Sigmoid colon (tissue), 3 donors: ENCODE results near the gene YWHAE.

ENCODE experiments used
- POLR2A ChIP-seq, 2 donors: fragments of 450-650 bp; IDR thresholded peaks; one replicate each; pipeline ENCODE4 v1.6.1; 2016; ENCODE audit warnings: antibody characterized with exemption in 2 of 2, mild to moderate bottlenecking in 2 of 2, moderate library complexity in 2 of 2
- TF ChIP-seq, protein P1 (sequence below), 4 experiments: fragments of 450-650 bp in 3 of 4; fragments of 200-600 bp in 1 of 4; IDR thresholded peaks; one replicate each; pipeline ENCODE4 v1.5.1; 2016 to 2019; ENCODE audit warnings: antibody characterized with exemption in 4 of 4, mild to moderate bottlenecking in 3 of 4, moderate library complexity in 2 of 4

DNA sequence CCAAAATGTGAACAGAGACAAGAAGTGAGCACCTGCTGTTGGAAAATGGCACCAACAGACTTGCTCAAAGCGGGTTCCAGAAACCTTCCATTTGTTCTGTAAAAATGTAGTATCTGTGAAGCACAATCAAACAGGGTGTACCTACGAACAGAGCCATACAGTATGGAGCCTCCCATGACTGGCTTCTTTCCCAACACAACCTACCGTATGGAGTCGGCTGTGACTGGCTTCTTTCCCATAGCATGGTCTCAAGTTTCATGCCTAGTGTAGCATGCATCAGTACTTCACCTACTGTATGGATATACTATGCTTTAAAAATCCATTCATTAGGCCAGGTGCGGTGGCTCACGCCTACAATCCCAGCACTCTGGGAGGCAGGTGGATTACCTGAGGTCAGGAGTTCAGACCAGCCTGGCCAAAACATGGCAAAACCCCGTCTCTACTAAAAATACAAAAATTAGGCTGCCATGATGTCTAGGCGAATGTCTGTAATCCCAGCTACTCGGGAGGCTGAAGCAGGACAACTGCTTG lies 26.2 kb downstream of the YWHAE start:
- TF ChIP-seq, protein P1, sequence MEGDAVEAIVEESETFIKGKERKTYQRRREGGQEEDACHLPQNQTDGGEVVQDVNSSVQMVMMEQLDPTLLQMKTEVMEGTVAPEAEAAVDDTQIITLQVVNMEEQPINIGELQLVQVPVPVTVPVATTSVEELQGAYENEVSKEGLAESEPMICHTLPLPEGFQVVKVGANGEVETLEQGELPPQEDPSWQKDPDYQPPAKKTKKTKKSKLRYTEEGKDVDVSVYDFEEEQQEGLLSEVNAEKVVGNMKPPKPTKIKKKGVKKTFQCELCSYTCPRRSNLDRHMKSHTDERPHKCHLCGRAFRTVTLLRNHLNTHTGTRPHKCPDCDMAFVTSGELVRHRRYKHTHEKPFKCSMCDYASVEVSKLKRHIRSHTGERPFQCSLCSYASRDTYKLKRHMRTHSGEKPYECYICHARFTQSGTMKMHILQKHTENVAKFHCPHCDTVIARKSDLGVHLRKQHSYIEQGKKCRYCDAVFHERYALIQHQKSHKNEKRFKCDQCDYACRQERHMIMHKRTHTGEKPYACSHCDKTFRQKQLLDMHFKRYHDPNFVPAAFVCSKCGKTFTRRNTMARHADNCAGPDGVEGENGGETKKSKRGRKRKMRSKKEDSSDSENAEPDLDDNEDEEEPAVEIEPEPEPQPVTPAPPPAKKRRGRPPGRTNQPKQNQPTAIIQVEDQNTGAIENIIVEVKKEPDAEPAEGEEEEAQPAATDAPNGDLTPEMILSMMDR (IDR thresholded peaks at IDR 0.05), result no peak
- no peak for TF ChIP-seq POLR2A (IDR thresholded peaks at IDR 0.05)
